ENCODE data around the gene VSIG10L.

The VSIG10L gene

GRCh38 chr19:51359294-51359693 lies 17.4 kb upstream of the VSIG10L start:
- TF ChIP-seq EZH2 (IDR thresholded peaks at IDR 0.05; ENCODE audit: borderline replicate concordance, low read depth, low read length, severe bottlenecking) (no peak), CTCF (IDR thresholded peaks at IDR 0.05; ENCODE audit: borderline replicate concordance, extremely low read depth, low read length, poor library complexity, severe bottlenecking) (no peak)
- Histone ChIP-seq H3K79me2 (ENCODE audit: insufficient read depth, low read length) (peaks cover 17% of the 10 kb centered on the region), H3K4me2 (ENCODE audit: insufficient read depth, low read length) (no peak overlapping the region), H3K9me3 (ENCODE audit: insufficient read depth, low read length, severe bottlenecking) (no peaks in the 10 kb centered on the region), H3K27me3 (ENCODE audit: insufficient read depth, low read length, poor library complexity) (no peaks in the 10 kb centered on the region), H4K20me1 (ENCODE audit: insufficient read depth, low read length) (peaks cover 18% of the 10 kb centered on the region), H3K27ac (ENCODE audit: low read length) (no peak overlapping the region), H3K36me3 (ENCODE audit: insufficient read depth, low read length) (peaks cover 4% of the 10 kb centered on the region; the same call in 1 of the 2 replicates), H3K4me3 (ENCODE audit: low read depth in 1 of 2, low read length in 2 of 2) (no peak overlapping the region), H3K4me1 (ENCODE audit: insufficient read depth, low read length) (peaks cover 20% of the 10 kb centered on the region), H3K9ac (ENCODE audit: low read depth, low read length) (no peak overlapping the region), H2AFZ (ENCODE audit: low read depth, low read length) (no peak overlapping the region)
- DNase-seq (no peak), ATAC-seq (ENCODE audit: insufficient read depth, low read depth) (no peak)

GRCh38 chr19:51357952-51358351 lies 16.0 kb upstream of the VSIG10L start:
- H3K36me3 ChIP-seq (ENCODE audit: insufficient read depth, low read length): peaks cover 6% of the 10 kb centered on the region
- H3K27me3 ChIP-seq (ENCODE audit: insufficient read depth, low read length, poor library complexity): no peaks in the 10 kb centered on the region
- H4K20me1 ChIP-seq (ENCODE audit: insufficient read depth, low read length): peaks cover 15% of the 10 kb centered on the region
- H3K4me1 ChIP-seq (ENCODE audit: insufficient read depth, low read length): peaks cover 13% of the 10 kb centered on the region
- no peak overlapping the region for H3K4me2 ChIP-seq (ENCODE audit: insufficient read depth, low read length)
- ATAC-seq (ENCODE audit: insufficient read depth, low read depth) (no peak), DNase-seq (no peak)
- TF ChIP-seq EZH2 (IDR thresholded peaks at IDR 0.05; ENCODE audit: borderline replicate concordance, low read depth, low read length, severe bottlenecking) (no peak), CTCF (IDR thresholded peaks at IDR 0.05; ENCODE audit: borderline replicate concordance, extremely low read depth, low read length, poor library complexity, severe bottlenecking) (no peak)
- no peak overlapping the region for H2AFZ ChIP-seq (ENCODE audit: low read depth, low read length)
- no peaks in the 10 kb centered on the region for H3K9me3 ChIP-seq (ENCODE audit: insufficient read depth, low read length, severe bottlenecking)
- H3K79me2 ChIP-seq (ENCODE audit: insufficient read depth, low read length): peaks cover 8% of the 10 kb centered on the region; the same call in 1 of the 2 replicates
- no peak overlapping the region for H3K4me3 ChIP-seq (ENCODE audit: low read depth in 1 of 2, low read length in 2 of 2)
- no peak overlapping the region for H3K9ac ChIP-seq (ENCODE audit: low read depth, low read length)
- H3K27ac ChIP-seq (ENCODE audit: low read length): no peak overlapping the region

GRCh38 chr19:51356159-51356801 lies 14.3 kb upstream of the VSIG10L start:
- Histone ChIP-seq H3K27ac (ENCODE audit: low read length) (no peak overlapping the region), H3K4me3 (ENCODE audit: low read depth in 1 of 2, low read length in 2 of 2) (no peak overlapping the region), H3K27me3 (ENCODE audit: insufficient read depth, low read length, poor library complexity) (no peaks in the 10 kb centered on the region), H3K4me2 (ENCODE audit: insufficient read depth, low read length) (no peak overlapping the region), H4K20me1 (ENCODE audit: insufficient read depth, low read length) (peaks cover 15% of the 10 kb centered on the region), H3K79me2 (ENCODE audit: insufficient read depth, low read length) (no peaks in the 10 kb centered on the region; the same call in 1 of the 2 replicates), H3K9ac (ENCODE audit: low read depth, low read length) (no peak overlapping the region), H3K36me3 (ENCODE audit: insufficient read depth, low read length) (peaks cover 17% of the 10 kb centered on the region), H3K4me1 (ENCODE audit: insufficient read depth, low read length) (peaks cover 9% of the 10 kb centered on the region), H3K9me3 (ENCODE audit: insufficient read depth, low read length, severe bottlenecking) (no peaks in the 10 kb centered on the region), H2AFZ (ENCODE audit: low read depth, low read length) (no peak overlapping the region)
- TF ChIP-seq CTCF (IDR thresholded peaks at IDR 0.05; ENCODE audit: borderline replicate concordance, extremely low read depth, low read length, poor library complexity, severe bottlenecking): no peak
- TF ChIP-seq EZH2 (IDR thresholded peaks at IDR 0.05; ENCODE audit: borderline replicate concordance, low read depth, low read length, severe bottlenecking): no peak
- no peak for DNase-seq
- ATAC-seq (ENCODE audit: insufficient read depth, low read depth): no peak

All from DND-41 (cell line).